22Rv1 (cell line): ENCODE measurements around the gene DUSP1.

ENCODE experiments used
- CTCF ChIP-seq: fragments of 450-650 bp; IDR thresholded peaks from 2 replicates; pipeline ENCODE4 v1.5.1; 2017; ENCODE audit warnings: mild to moderate bottlenecking
- ZFX ChIP-seq: fragments of 450-650 bp; IDR thresholded peaks from 2 replicates; pipeline ENCODE4 v1.6.1; 2017; ENCODE audit warnings: antibody characterized with exemption, borderline replicate concordance

- TF ChIP-seq CTCF (no peak), ZFX (no peak)
Observed at GRCh38 chr5:172718527-172719114, 52.4 kb downstream of the DUSP1 start.
